ENCODE results near the gene MBLAC1.
A peak's percentile ranks its signal among the peaks of the same experiment; 100 is the strongest.
"Not testable (repeated sequence)": the region's sequence is repeated elsewhere in the genome, so short reads cannot be mapped to it uniquely, and the experiment has no call there.

Gene MBLAC1

GRCh38 chr7:100122568-100122967 lies 4.2 kb upstream of the MBLAC1 start:
- Mint-ChIP-seq H3K36me3 (ENCODE audit: low read depth) (peaks cover 33% of the 10 kb centered on the region), H3K4me3 (no peak overlapping the region), H3K27me3 (no peaks in the 10 kb centered on the region), H3K9me3 (no peaks in the 10 kb centered on the region), H3K27ac (peak overlapping the region; percentile 35), H3K4me1 (ENCODE audit: low read depth) (peaks cover 64% of the 10 kb centered on the region)
- intact Hi-C loops (cut with micrococcal nuclease), result no loop called here

GRCh38 chr7:100124301-100125230 lies 2.2 kb upstream of the MBLAC1 start:
- Mint-ChIP-seq H3K4me1 (ENCODE audit: low read depth) (peaks cover 54% of the 10 kb centered on the region), H3K27ac (peak overlapping the region; percentile 99), H3K4me3 (peak overlapping the region; percentile 5), H3K36me3 (ENCODE audit: low read depth) (peaks cover 22% of the 10 kb centered on the region), H3K9me3 (no peaks in the 10 kb centered on the region), H3K27me3 (peaks cover 10% of the 10 kb centered on the region)
- intact Hi-C loops (cut with micrococcal nuclease), result no loop called here

DNA sequence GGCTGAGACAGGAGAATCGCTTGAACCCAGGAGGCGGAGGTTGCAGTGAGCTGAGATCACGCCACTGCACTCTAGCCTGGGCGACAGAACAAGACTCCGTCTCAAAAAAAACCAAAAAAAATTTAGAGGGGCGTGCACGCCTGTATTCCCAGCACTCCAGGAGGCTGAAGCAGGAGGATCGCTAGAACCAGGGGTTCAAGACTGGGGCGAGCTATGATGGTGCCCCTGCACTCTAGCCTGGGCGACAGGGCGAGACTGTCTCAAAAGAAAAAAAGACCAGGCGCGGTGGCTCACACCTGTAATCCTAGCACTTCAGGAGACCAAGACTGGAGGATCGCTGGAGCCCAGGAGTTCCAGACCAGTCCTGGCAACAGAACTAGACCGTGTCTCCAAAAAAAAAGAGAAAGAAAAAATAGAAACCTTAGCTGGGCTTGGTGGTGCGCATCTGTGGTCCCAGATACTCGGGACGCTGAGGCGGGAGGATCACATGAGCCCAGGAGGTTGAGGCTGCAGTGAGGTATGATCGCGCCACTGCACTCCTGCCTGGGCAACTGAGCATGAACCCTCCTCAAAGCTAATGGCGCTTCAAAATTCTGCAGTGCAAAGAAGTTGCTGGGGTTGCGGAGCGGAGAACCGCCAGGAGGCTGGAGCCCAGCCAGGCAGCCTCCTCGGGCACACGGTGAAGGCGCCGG lies 382 bp upstream of the MBLAC1 start:
- peak overlapping the region; percentile 98 for H3K4me3 Mint-ChIP-seq
- no peaks in the 10 kb centered on the region for H3K9me3 Mint-ChIP-seq
- peak overlapping the region; percentile 99 for H3K27ac Mint-ChIP-seq
- intact Hi-C loops (cut with micrococcal nuclease), result loop anchor here (2.0 kb wide), 2 partner anchors 26 to 46 kb away; partner anchors contain the start of genes AP4M1, MCM7 and ZNF3
- peaks cover 49% of the 10 kb centered on the region for H3K4me1 Mint-ChIP-seq (ENCODE audit: low read depth)
- peaks cover 16% of the 10 kb centered on the region for H3K27me3 Mint-ChIP-seq
- peaks cover 20% of the 10 kb centered on the region for H3K36me3 Mint-ChIP-seq (ENCODE audit: low read depth)

DNA sequence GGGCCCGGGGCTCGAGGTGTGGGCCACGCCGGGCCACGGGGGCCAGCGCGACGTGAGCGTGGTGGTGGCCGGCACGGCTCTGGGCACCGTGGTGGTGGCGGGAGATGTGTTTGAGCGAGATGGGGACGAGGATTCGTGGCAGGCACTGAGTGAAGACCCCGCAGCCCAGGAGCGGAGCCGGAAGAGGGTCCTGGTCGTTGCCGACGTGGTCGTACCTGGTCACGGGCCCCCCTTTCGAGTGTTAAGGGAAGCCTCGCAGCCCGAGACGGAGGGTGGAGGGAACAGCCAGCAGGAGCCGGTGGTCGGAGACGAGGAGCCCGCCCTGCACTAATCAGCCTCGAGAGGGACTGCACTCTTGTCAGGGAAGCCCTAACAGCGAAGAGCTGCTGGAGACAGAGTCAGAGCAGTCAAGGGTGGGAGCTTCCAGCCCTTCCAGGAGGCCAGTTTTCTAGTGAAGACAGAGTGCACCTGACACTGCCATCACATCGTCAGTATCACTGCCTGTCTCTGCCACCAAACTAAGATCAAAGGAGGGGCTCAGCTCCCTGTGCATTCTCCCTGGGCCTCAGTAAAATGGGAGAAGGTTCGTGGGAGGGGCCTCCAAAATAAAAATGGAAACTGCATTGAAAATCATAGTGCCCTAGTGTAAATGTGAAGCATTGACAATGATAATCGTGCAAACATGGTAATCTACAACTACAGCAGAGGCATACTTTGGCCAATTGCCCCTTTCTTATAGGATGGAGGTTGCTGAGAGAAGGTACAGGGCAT lies 1.3 kb downstream of the MBLAC1 start:
- Mint-ChIP-seq H3K27me3 (peaks cover 19% of the 10 kb centered on the region), H3K9me3 (no peaks in the 10 kb centered on the region), H3K4me1 (ENCODE audit: low read depth) (peaks cover 45% of the 10 kb centered on the region), H3K4me3 (peak overlapping the region; percentile 98), H3K36me3 (ENCODE audit: low read depth) (peaks cover 13% of the 10 kb centered on the region), H3K27ac (peak overlapping the region; percentile 99)
- intact Hi-C loops (cut with micrococcal nuclease), result loop anchor here (1.0 to 2.0 kb wide), 3 partner anchors 9 to 47 kb away; partner anchors contain the start of genes AP4M1, CNPY4, MCM7 and TAF6

GRCh38 chr7:100128637-100128963 lies 1.8 kb downstream of the MBLAC1 start:
- H3K36me3 Mint-ChIP-seq (ENCODE audit: low read depth), result peaks cover 11% of the 10 kb centered on the region
- peak overlapping the region; percentile 99 for H3K27ac Mint-ChIP-seq
- H3K27me3 Mint-ChIP-seq, result peaks cover 19% of the 10 kb centered on the region
- H3K4me1 Mint-ChIP-seq (ENCODE audit: low read depth), result peaks cover 45% of the 10 kb centered on the region
- no peaks in the 10 kb centered on the region for H3K9me3 Mint-ChIP-seq
- no peak overlapping the region for H3K4me3 Mint-ChIP-seq
- intact Hi-C loops (cut with micrococcal nuclease), result no loop called here

- H3K27ac Mint-ChIP-seq; intact Hi-C loops (cut with micrococcal nuclease); H3K9me3 Mint-ChIP-seq; H3K4me3 Mint-ChIP-seq: not testable (repeated sequence)
- Mint-ChIP-seq H3K27me3 (peaks cover 23% of the 10 kb centered on the region), H3K4me1 (ENCODE audit: low read depth) (peaks cover 34% of the 10 kb centered on the region), H3K36me3 (ENCODE audit: low read depth) (peaks cover 11% of the 10 kb centered on the region)
Measured at GRCh38 chr7:100130220-100130607, 3.4 kb downstream of the MBLAC1 start.

- no peak overlapping the region for H3K27ac Mint-ChIP-seq
- peaks cover 28% of the 10 kb centered on the region for H3K27me3 Mint-ChIP-seq
- intact Hi-C loops (cut with micrococcal nuclease), result no loop called here
- peaks cover 11% of the 10 kb centered on the region for H3K36me3 Mint-ChIP-seq (ENCODE audit: low read depth)
- H3K4me1 Mint-ChIP-seq (ENCODE audit: low read depth), result peaks cover 27% of the 10 kb centered on the region
- H3K9me3 Mint-ChIP-seq, result no peaks in the 10 kb centered on the region
- H3K4me3 Mint-ChIP-seq, result no peak overlapping the region
Measured at GRCh38 chr7:100130608-100131453, 4.1 kb downstream of the MBLAC1 start.

GRCh38 chr7:100132126-100132525 lies 5.4 kb downstream of the MBLAC1 start:
- no peak overlapping the region for H3K4me3 Mint-ChIP-seq
- intact Hi-C loops (cut with micrococcal nuclease), result loop anchor here (1.0 kb wide), 1 partner anchor 138 kb away; no protein-coding TSS in a partner anchor
- H3K36me3 Mint-ChIP-seq (ENCODE audit: low read depth), result peaks cover under 1% of the 10 kb centered on the region

DNA sequence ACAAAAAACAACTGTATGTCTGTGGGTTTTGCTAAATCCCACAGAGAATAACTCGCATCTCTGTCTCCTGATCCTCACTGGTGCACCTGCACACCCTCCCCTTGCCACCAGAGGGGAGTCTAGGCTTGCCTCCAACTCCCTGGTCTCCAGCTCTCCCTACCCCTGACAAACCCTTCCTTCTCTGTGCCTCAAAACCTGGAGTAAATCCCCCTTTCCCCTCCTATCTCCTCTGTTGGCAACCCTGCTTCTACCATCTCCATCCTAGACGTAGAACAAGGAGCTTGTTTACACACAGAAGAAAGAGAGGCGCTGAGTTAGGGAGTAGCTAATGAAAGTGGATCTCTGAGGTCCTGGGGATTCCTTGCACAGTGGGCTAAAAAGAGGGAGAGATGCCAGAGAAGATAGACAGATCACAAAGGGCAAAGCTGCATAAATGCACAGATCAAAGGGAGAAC lies 6.0 kb downstream of the MBLAC1 start:
- Mint-ChIP-seq H3K27me3 (peaks cover 28% of the 10 kb centered on the region), H3K27ac (no peak overlapping the region), H3K4me3 (no peak overlapping the region), H3K4me1 (ENCODE audit: low read depth) (peaks cover 22% of the 10 kb centered on the region), H3K9me3 (no peaks in the 10 kb centered on the region), H3K36me3 (ENCODE audit: low read depth) (no peaks in the 10 kb centered on the region)
- intact Hi-C loops (cut with micrococcal nuclease), result loop anchor here (1.0 kb wide), 2 partner anchors 85 to 138 kb away; no protein-coding TSS in a partner anchor

More at GRCh38 chr7:100132126-100132525, 5.4 kb downstream of the MBLAC1 start:
- Mint-ChIP-seq H3K4me1 (ENCODE audit: low read depth) (peaks cover 22% of the 10 kb centered on the region), H3K27ac (no peak overlapping the region), H3K27me3 (peaks cover 28% of the 10 kb centered on the region), H3K9me3 (no peaks in the 10 kb centered on the region)

GRCh38 chr7:100137851-100138760 lies 11.3 kb downstream of the MBLAC1 start:
- Mint-ChIP-seq H3K4me1 (ENCODE audit: low read depth) (peaks cover 25% of the 10 kb centered on the region), H3K27ac (no peak overlapping the region), H3K27me3 (peaks cover 8% of the 10 kb centered on the region), H3K36me3 (ENCODE audit: low read depth) (no peaks in the 10 kb centered on the region), H3K4me3 (no peak overlapping the region), H3K9me3 (no peaks in the 10 kb centered on the region)
- intact Hi-C loops (cut with micrococcal nuclease), result no loop called here

- no peaks in the 10 kb centered on the region for H3K36me3 Mint-ChIP-seq (ENCODE audit: low read depth)
- H3K4me1 Mint-ChIP-seq (ENCODE audit: low read depth), result peaks cover 25% of the 10 kb centered on the region
- intact Hi-C loops (cut with micrococcal nuclease), result no loop called here
- peak overlapping the region; percentile 56 for H3K27ac Mint-ChIP-seq
- H3K9me3 Mint-ChIP-seq, result no peaks in the 10 kb centered on the region
- H3K4me3 Mint-ChIP-seq, result no peak overlapping the region
- H3K27me3 Mint-ChIP-seq, result no peaks in the 10 kb centered on the region
Measured at GRCh38 chr7:100141555-100141949, 14.8 kb downstream of the MBLAC1 start.

- intact Hi-C loops (cut with micrococcal nuclease), result no loop called here
- Mint-ChIP-seq H3K27ac (no peak overlapping the region), H3K36me3 (ENCODE audit: low read depth) (no peaks in the 10 kb centered on the region), H3K27me3 (no peaks in the 10 kb centered on the region), H3K4me3 (no peak overlapping the region), H3K9me3 (no peaks in the 10 kb centered on the region), H3K4me1 (ENCODE audit: low read depth) (peaks cover 25% of the 10 kb centered on the region)
Measured at GRCh38 chr7:100142461-100142860, 15.7 kb downstream of the MBLAC1 start.
